ENCODE results near the gene TMIGD3. TPM values are rescaled to one million over a fixed set of nuclear protein-coding genes. Genes with fewer than 3 reads are reported as not detected.

Gene TMIGD3
- total and polyA plus RNA-seq, 2 of the 4 experiments (the other 2 are of a cell fraction): under 0.01 to 0.12 TPM

- no TSS peak for BruUV-seq (replicated peaks)
- in situ Hi-C loops (cut with MboI; ENCODE audit: low sequenced_read_pairs): no loop called here
- dilution Hi-C loops (cut with HindIII; ENCODE audit: low sequenced_read_pairs, unreplicated experiment): no loop called here
- no peak overlapping the region; the same call in 1 of the 2 replicates for H4K5ac ChIP-seq (ENCODE audit: low read depth, low read length)
- H3K36me3 ChIP-seq (ENCODE audit: control insufficient read depth, insufficient read depth, low read length): no peaks in the 10 kb centered on the region
- H2BK5ac ChIP-seq (ENCODE audit: low read depth, low read length, poor library complexity, severe bottlenecking): peak overlapping the region; percentile 50
- H3K56ac ChIP-seq (ENCODE audit: extremely low read depth, insufficient read depth, low read length): no peak overlapping the region
- CTCF ChIA-PET: interaction anchor here (0.7 kb wide), 1 partner anchor 11 kb away, joined by 3 read pairs; no protein-coding TSS in a partner anchor
- H3K4me1 ChIP-seq (ENCODE audit: control insufficient read depth, insufficient read depth, low read length): no peaks in the 10 kb centered on the region; the same call in 1 of the 2 replicates
- DNase-seq (no peak), ATAC-seq (ENCODE audit: low read depth) (no peak)
- H3K9me3 ChIP-seq (ENCODE audit: control insufficient read depth, insufficient read depth, low read length): no peaks in the 10 kb centered on the region
- no peak overlapping the region for H3K27ac ChIP-seq (ENCODE audit: insufficient read depth, low read length)
- H3K4ac ChIP-seq (ENCODE audit: low read depth, low read length): peak overlapping the region; percentile 16; the same call in 1 of the 2 replicates
- 0 out of 2 replicates have a peak overlapping the region, but pooled peaks have one; percentile 23 for H3K14ac ChIP-seq (replicated peaks; ENCODE audit: low read depth, low read length)
- peak overlapping the region; percentile 47; the same call in 1 of the 2 replicates for H2BK20ac ChIP-seq (ENCODE audit: low read depth, low read length)
- peaks cover 6% of the 10 kb centered on the region; the same call in 1 of the 2 replicates for H3K9me1 ChIP-seq (ENCODE audit: insufficient read depth, low read length)
- H2AFZ ChIP-seq (replicated peaks; ENCODE audit: low read length, poor library complexity): no peak overlapping the region
- TF ChIP-seq RCOR1 (IDR thresholded peaks at IDR 0.05; ENCODE audit: insufficient replicate concordance, low read length): no peak
- TF ChIP-seq ELK1 (IDR thresholded peaks at IDR 0.05; ENCODE audit: borderline replicate concordance, low read depth, low read length): no peak
- TF ChIP-seq FOS (IDR thresholded peaks at IDR 0.05; ENCODE audit: low read depth, low read length): no peak
- no peak for TF ChIP-seq RAD21 (IDR thresholded peaks at IDR 0.05; ENCODE audit: low read length)
- TF ChIP-seq SMC3 (IDR thresholded peaks at IDR 0.05; ENCODE audit: low read depth, low read length): no peak
- TF ChIP-seq RFX5 (IDR thresholded peaks at IDR 0.05; ENCODE audit: low read depth, low read length): no peak
- TF ChIP-seq CHD1 (IDR thresholded peaks at IDR 0.05; ENCODE audit: low read depth, low read length): no peak
- no peak for TF ChIP-seq CTCF (conservative IDR thresholded peaks at IDR 0.05; ENCODE audit: low read depth, low read length)
- TF ChIP-seq USF2 (IDR thresholded peaks at IDR 0.05; ENCODE audit: low read depth, low read length): no peak
- TF ChIP-seq BHLHE40 (IDR thresholded peaks at IDR 0.05; ENCODE audit: low read depth, low read length): no peak
- no peak for TF ChIP-seq CEBPB (IDR thresholded peaks at IDR 0.05; ENCODE audit: low read depth, low read length)
- TF ChIP-seq NFE2L2 (IDR thresholded peaks at IDR 0.05; ENCODE audit: low read depth, low read length): no peak
- no peak for TF ChIP-seq MAFK (IDR thresholded peaks at IDR 0.05; ENCODE audit: low read depth, low read length)
- TF ChIP-seq MAZ (IDR thresholded peaks at IDR 0.05; ENCODE audit: borderline replicate concordance, low read depth, low read length): no peak
- TF ChIP-seq POLR2A (IDR thresholded peaks at IDR 0.05; ENCODE audit: low read depth, low read length): no peak
- TF ChIP-seq MXI1 (IDR thresholded peaks at IDR 0.05; ENCODE audit: borderline replicate concordance, low read depth, low read length): no peak
- no peaks in the 10 kb centered on the region for H4K20me1 ChIP-seq (ENCODE audit: insufficient read depth, low read length)
- no peak overlapping the region; the same call in 1 of the 2 replicates for H2AK5ac ChIP-seq (ENCODE audit: low read depth, low read length)
- H3K4me2 ChIP-seq (ENCODE audit: low read depth, low read length): no peak overlapping the region
- POLR2A ChIA-PET (ENCODE audit: unreplicated experiment): no interaction called here
- H2BK15ac ChIP-seq (ENCODE audit: low read depth, low read length): no peak overlapping the region
- H3K18ac ChIP-seq (ENCODE audit: low read depth, low read length): no peak overlapping the region
- no peak overlapping the region for H3K9ac ChIP-seq (ENCODE audit: low read depth, low read length)
- no peak overlapping the region for H3K4me3 ChIP-seq (ENCODE audit: insufficient read depth, low read depth, low read length)
- H4K91ac ChIP-seq (ENCODE audit: insufficient read depth, low read depth, low read length): no peak overlapping the region
- H2BK120ac ChIP-seq (ENCODE audit: low read depth, low read length): peak overlapping the region; percentile 47; the same call in 1 of the 2 replicates
- H4K8ac ChIP-seq (ENCODE audit: low read depth in 2 of 2, low read length in 2 of 2): no peak overlapping the region
- no peak overlapping the region for H3K23ac ChIP-seq (ENCODE audit: low read depth, low read length)
- no peak overlapping the region for H2AK9ac ChIP-seq (replicated peaks; ENCODE audit: low read depth, low read length, poor library complexity)
- no peaks in the 10 kb centered on the region for H3K79me1 ChIP-seq (ENCODE audit: low read depth in 1 of 2, low read length in 2 of 2)
- intact Hi-C loops (cut with micrococcal nuclease): loop anchor here (5.0 kb wide), 1 partner anchor 35 kb away; no protein-coding TSS in a partner anchor
- H3K27me3 ChIP-seq (ENCODE audit: control insufficient read depth, insufficient read depth, low read length): no peaks in the 10 kb centered on the region
These were observed 49.2 kb upstream of the TMIGD3 start for GRCh38 chr1:111552587-111552986.
